AG09309 (cell line): ENCODE measurements around the gene PITPNC1.

Experiments used
- DNase-seq: peaks from one replicate; pipeline ENCODE4 v3.0.0-alpha.2; 2010; ENCODE audit warnings: low read depth
- H3K4me3 ChIP-seq: 2 replicates; pipeline ENCODE4 v1.5.1; 2011; ENCODE audit warnings: mild to moderate bottlenecking, low read depth, low read length, moderate library complexity; ENCODE audit not compliant: control insufficient read depth
- CTCF ChIP-seq: IDR thresholded peaks from 2 replicates; pipeline ENCODE4 v1.5.1; 2011; ENCODE audit warnings: mild to moderate bottlenecking, low read depth, low read length, inconsistent platforms; ENCODE audit not compliant: insufficient read depth, control insufficient read depth; ENCODE audit errors: missing control alignments

Gene PITPNC1

GRCh38 chr17:67619555-67619954 is 242.5 kb downstream of the PITPNC1 start:
- TF ChIP-seq CTCF: no peak
- DNase-seq: no peak
- no peak overlapping the region for H3K4me3 ChIP-seq

GRCh38 chr17:67620088-67620487 is 243.0 kb downstream of the PITPNC1 start:
- H3K4me3 ChIP-seq: no peak overlapping the region
- TF ChIP-seq CTCF: no peak
- no peak for DNase-seq

GRCh38 chr17:67620636-67621035 is 243.6 kb downstream of the PITPNC1 start:
- no peak for DNase-seq
- TF ChIP-seq CTCF: no peak

GRCh38 chr17:67623767-67624166 is 246.7 kb downstream of the PITPNC1 start:
- H3K4me3 ChIP-seq: no peak overlapping the region
- DNase-seq: no peak
- TF ChIP-seq CTCF: no peak

More at GRCh38 chr17:67620636-67621035, 243.6 kb downstream of the PITPNC1 start:
- H3K4me3 ChIP-seq: no peak overlapping the region

GRCh38 chr17:67624886-67625656 is 248.0 kb downstream of the PITPNC1 start:
- TF ChIP-seq CTCF: no peak
- H3K4me3 ChIP-seq: no peak overlapping the region
- DNase-seq: no peak

- DNase-seq: no peak
- no peak for TF ChIP-seq CTCF
Observed at GRCh38 chr17:67625971-67626370, 248.9 kb downstream of the PITPNC1 start.

More at GRCh38 chr17:67625971-67626370, 248.9 kb downstream of the PITPNC1 start:
- no peak overlapping the region for H3K4me3 ChIP-seq
